ENCODE data around the gene P3H2.

Gene P3H2

DNA sequence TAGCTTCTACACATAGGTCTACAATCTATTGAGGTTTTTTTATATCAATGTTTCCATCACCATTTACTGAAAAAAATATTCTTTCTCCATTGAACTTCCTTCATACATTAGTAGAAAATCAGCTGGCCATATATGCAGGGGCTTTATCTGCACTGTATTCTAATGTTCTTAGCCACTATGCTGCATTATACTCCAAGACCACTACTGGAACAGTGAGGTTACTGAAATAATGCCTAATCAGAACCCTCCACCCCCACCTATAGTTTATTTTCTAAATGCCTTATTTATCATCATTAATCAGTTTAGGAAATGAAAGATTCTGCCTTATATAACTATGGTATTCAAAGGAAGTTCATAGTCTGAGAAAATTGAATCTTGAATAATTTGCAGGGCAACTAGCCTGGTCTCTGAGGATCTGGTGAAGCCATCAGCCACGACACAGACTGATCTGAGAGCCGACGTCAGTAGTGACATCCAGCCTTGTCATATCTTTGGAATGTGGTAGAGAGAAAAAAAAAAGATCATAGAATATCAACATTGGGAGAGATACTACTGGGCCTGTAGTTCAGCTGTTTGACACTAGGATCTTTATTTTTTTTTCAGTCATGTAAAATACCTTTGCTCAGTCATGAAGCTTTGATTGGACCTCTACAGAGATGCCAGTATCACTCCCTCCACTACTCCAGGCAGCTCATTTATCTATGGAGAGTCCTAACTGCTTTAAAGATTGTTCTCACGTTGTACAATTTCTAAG lies 66.6 kb downstream of the P3H2 start:
- no peak for DNase-seq (ENCODE audit: low spot score)

DNA sequence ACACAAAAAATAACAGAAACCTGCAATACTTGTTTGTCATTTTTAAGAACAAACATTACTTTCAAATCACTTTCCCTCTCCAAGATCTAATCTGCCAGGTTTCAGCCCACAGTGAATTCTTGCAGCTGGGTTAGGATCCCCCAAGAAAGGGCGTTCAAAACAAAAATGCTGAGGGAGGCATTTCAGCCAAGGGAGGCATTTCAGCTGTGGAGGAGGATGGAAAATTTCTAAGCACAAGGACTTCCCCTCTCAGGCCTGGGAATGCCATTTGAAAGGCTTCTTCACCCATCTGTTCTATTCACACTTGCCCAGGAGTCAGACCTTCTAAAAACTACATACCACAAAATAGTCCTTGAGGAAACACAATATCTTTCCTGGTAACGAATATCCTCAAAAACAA lies 69.1 kb downstream of the P3H2 start:
- DNase-seq (ENCODE audit: low spot score) = no peak

DNA sequence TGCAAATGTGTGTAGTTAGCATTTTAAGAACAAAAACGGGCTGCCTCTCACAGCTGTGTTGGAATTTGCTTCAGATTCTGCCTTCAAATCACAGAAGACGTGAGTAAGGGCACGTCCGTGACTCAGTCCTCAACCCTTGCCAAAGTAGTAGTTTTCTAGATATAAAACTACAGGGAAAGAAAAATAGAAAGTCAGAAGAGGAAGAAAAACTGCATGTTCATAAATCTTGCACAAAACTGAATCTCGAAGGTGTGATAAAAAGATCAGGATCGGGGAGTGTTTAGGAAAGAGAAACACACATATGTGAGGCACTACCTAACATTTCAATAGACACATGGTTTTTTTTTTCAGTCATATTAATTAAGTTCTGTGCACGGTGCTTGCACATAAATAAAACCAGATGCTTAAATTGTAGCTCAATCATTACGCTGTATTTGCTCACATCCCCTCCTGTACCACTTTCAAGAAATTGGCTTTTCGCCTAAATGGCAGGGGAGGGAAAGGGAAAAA lies 71.7 kb downstream of the P3H2 start:
- no peak for DNase-seq (ENCODE audit: low spot score)

DNA sequence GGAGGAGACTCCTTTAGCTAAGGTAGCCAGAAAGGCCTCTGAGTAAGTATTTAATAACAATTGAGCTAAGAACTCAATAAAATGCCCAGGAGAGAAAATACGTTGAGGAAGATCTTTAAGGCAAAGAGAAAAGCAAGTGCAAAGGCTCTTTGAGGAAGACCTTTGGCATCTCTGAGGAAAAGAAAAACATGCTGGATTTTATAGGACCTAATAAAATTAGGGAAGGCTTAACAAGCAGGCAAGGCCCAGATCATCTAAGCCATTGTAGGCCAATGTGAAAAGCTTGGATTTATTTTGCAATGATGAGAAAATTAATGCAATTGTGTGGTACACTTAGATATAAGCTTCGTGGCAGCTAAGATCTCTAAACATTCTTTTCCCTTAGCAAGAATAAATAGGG lies 75.7 kb downstream of the P3H2 start:
- no peak for DNase-seq (ENCODE audit: low spot score)

DNA sequence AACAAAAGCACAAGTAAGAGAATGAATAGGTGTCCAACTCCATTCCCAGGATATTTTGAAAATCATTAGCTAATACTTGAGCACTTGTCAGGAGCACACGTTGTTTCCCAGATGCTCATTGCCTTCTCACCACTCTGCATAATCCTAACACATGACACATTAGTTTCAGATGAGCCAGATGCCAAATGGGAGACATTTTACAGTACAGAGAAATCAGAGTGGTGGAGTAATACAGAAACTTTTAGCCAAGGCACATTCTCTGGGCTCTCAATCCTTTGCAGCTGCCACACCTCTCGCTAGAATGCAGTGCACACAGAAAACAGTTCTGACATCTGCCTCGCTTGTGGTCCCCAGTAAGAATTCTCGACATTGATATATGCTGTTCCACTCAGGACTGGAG lies 76.6 kb downstream of the P3H2 start:
- no peak for DNase-seq (ENCODE audit: low spot score)

DNA sequence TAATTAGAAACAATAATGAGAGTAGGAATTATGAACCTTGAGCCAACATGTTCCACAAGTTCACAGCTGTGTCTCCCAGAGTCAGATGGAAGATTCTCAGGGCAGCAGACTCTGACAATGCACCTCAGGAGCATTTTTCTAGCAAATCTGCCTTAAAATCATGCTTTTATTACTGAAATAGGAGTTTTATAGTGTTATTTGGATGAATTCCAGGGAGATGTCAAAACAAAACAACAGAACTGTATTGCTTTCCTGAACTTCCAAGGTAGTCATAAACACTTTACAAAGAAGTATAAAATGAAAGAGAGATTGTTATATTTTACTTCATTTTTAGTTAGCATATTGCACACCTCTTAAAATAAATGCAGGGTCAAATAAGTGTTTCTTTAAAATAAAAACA lies 77.0 kb downstream of the P3H2 start:
- no peak for DNase-seq (ENCODE audit: low spot score)

DNA sequence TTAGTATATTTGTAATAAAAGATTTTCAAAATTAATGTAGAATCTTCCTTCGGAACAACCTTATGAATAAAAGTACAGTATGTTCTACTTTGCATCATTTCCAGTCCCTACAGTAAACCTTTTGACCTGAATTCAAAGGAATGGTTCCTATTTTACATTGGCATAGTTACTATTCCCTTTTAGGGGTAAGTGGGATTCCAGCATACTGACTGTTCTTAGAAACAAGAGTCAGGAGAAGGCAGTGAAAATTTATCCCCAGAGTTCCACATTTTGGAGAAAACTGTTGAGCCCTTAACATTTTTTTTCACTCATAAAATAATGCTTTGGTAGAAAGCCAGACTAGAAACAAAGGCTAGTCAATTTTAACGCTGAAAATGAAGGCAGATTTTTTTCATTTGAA lies 78.1 kb downstream of the P3H2 start:
- DNase-seq (ENCODE audit: low spot score) = no peak

DNA sequence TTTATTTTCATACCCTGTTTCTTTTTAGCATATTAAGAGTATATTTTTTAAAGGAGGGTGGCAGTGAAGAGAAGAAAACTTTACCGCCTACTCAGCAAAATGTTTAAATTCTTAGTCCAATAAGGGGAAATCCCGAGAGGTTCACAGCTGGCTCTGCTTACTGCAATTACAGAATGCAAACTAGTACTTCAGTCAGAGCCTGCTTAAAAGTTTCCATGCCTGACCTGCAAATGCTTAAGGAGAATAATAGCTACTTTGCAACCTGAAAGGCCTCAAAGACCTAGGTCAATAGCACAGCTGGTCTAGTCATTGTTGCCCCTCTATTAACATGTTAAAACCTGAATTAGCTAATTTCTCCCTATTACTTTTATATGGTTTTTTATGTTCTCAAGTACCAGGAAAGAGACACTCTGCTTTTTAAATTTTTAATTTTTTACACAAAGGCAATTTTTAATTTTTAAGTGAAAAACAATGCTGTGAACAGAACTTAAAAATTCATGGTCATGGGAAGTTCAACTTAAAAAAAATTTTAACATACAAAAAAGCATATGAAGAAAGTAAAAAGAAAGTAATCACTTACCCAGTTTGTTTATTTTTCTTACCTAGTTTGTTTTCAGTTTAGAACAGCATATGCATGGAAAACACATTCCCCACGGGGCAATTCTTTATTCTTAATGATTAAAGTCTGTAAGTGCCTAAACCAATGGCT lies 79.2 kb downstream of the P3H2 start:
- no peak for DNase-seq (ENCODE audit: low spot score)

DNA sequence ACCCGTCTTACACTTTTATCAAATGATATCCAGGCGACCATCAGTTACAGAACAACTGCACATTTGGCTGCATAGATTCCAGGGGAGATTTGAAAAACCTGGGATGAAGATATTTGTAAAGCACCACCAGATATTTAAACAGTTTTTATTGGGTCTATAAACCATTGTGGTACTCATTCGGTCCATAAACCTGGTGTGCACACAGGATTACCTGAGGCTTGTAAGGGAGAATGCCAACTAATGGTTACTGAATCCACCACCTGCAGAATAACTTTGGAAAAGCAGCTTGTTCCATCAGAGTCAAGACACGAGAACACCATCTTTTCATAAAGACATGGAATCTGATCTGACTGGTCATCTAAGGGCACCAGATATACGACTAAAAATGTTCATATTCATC lies 80.6 kb downstream of the P3H2 start:
- no peak for DNase-seq (ENCODE audit: low spot score)

DNA sequence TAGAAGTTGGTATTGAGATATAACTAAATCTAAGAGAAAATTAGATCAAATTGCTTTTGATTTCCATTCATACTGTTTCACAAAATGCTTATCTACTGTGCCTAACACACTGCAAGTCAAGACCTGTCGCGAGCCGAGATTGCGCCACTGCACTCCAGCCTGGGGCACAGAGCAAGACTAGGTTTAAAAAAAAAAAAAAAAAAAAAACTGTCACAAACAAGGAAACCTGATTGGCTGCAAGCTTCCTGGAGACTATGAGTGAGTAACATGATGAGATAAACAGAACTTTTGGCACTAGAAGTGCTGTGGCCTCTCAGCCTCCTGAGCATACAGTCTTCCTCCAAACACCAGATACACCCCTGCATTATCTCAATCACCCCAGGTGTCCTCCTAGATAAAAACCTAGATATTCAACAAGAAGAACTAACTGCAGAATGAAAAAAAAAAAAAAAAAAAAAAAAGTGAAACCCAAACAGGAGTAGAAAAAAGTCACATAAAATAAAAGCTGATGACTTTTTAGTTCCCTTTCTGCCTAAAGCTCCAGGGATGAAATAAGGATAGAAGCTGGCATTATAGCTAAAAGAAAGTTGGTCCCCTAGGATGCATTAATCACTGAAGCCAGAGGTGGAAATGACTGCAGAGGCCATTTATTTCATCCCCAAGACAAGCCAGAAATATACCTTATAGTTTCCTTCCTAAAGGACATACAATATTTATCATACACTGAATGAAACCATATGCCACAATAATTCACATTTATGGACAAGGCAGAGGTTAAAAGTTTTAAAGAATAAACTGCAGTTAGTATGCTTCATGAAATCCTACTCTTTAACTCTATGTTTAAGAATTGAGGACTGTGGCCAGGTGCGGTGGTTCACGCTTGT lies 82.4 kb downstream of the P3H2 start:
- no peak for DNase-seq (ENCODE audit: low spot score)

DNA sequence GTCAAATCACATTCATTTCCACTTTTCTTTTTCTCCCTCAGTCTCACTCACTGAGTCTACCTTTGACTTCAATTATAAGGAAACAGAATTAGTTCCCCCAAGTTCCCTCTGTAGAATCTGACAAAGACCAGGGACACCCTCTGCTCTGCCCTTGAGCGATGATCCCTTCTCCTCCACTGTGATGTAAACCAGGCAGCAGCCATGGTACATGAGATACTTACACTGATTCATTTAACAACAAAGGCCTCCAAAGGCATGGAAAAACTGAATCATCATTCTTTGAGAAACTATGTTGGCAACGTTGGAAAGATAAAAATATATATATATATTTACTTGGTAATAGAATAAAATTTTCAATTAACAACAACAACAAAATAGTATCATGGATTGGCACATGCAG lies 84.1 kb downstream of the P3H2 start:
- DNase-seq (ENCODE audit: low spot score) = no peak

DNA sequence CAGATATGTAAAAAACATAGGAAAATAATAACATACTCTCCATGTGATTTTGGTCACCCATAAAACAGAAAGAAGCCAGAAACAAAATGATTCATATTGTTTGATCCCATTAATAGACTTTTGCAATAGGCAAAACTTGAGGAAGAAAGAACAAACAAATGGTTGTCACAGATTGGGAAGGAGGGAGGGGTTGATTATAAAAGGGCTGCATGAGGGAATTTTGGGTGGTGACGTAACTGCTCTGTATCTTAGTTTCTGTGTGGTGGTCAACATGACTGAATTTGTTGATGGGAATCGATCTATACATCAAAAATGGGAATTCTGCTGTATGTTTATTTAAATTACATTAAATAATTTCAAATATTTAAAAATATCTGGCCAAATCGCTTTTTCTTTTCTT lies 86.3 kb downstream of the P3H2 start:
- no peak for DNase-seq (ENCODE audit: low spot score)

DNA sequence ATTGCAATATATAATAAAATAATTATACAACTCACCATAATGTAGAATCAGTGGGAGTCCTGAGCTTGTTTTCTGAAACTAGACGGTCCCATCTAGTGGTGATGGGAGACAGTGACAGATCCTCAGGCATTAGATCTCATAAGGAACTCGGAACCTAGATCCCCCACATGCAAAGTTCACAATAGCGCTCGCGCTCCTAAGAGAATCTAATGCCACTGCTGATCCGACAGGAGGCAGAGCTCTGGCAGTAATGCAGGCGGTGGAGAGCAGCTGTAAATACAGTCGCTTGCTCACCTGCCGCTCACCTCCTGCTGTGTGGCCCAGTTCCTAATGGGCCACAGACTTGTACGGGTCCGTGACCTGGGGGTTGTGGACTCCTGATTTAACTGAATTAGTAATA lies 87.8 kb downstream of the P3H2 start:
- peak; percentile 54 for DNase-seq (ENCODE audit: low spot score)

DNA sequence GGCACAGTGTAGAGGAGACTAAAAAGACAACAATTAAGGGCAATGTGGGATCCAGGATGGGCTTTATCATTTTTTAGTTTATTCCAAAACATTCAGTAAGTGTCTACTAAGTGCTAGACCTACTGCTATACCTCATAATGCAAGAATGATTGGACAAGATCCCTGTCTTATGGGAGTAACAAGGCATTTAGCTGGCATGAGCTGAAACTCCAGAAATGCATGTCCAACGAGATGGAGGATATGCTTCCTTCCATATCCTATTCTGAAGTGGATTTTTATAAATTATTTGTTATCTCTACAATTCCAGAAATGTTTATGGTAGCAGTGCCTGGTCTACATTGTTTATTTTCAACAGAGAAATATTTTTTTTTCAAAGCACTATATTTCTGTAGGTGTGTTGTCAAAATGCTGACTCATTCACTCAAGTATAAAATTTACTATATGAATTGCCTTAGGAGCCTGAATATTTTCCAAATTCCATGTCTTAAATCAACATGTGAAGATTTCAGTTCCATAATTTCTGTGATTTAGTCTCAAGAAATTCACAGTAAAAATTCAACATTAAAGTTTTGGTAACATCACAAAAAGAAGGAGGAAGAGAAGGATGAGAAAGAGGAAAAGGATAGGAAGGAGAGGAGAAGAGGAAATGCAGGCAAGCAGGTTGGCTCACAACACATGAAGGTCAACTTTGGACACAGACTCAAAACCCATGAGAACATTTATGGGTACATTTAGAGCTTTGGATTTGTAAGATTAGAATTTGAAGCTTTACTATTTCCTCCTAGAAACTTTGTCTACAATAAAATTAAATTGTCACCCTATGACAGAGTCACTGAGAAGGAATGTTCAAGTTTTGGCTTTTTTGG lies 88.6 kb downstream of the P3H2 start:
- no peak for DNase-seq (ENCODE audit: low spot score)

DNA sequence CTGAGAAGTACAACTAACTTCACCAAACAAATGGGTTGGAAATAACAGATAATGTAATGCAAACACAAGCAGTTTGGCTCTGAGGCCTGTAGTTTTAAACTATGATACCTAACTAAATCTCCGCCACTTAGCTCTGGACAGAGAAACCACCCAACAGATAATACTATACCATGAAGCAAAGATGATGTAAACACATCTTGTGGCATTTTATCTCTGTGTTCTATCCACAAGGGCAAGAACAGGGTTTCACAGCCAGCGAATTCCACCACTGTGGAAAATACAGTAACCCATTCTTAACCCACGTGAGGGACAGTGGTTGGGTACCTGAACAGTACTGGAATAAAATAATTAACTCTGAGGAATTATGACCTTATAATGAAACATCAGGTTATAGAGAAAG lies 93.6 kb downstream of the P3H2 start:
- no peak for DNase-seq (ENCODE audit: low spot score)

DNA sequence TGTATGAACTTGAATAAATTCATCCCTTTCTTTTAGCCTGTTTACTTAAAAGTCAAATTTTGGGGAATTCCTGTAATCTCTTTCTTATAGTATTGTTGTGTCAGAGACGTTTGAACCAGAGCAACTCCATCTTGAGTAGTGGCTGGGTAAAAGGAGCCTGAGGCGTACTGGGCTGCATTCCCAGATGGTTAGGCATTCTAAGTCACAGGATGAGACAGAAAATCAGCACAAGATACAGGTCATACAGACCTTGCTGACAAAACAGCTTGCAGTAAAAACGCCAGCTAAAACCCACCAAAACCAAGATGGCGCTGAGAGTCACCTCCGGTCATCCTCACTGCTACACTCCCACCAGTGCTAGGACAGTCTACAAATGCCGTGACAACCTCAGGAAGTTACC lies 94.5 kb downstream of the P3H2 start:
- DNase-seq (ENCODE audit: low spot score) = no peak

DNA sequence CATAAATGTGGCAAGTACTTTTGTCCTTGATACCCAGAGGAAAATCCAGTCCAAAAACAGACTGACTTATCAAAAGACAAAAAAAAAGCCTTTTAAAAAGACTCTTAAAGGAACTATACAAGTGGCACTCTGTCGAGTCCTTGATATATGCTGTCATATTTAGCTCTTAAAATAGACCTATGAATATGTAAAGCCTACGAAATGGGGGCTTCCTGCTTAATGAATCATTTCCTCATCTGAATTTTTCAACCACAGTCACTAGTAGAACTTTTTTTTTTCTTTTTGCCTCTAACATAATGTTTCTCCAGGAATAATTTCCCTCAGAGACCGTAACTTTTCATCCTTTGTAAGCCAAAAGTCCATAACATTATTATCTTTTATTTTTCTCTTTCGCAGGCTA lies 95.8 kb downstream of the P3H2 start:
- DNase-seq (ENCODE audit: low spot score) = no peak

DNA sequence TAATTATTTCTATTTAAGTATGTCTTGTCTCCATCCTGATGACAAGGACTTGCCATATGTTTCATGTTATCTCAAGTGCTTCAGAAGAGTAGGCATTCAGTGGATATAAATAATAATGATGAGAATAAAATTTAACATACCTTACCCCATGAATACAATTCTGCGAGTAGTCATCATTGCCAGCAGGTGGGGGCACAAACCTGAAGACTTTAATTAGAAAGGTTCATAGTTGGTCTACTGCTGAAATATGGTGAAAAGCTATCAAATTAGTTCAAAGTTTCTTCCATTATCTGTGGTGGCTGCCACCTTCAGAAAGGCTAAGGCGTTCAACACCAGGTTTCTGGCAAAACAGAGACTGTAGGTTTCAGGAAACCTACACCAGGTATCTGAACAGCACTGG lies 100.9 kb downstream of the P3H2 start:
- DNase-seq (ENCODE audit: low spot score) = no peak

DNA sequence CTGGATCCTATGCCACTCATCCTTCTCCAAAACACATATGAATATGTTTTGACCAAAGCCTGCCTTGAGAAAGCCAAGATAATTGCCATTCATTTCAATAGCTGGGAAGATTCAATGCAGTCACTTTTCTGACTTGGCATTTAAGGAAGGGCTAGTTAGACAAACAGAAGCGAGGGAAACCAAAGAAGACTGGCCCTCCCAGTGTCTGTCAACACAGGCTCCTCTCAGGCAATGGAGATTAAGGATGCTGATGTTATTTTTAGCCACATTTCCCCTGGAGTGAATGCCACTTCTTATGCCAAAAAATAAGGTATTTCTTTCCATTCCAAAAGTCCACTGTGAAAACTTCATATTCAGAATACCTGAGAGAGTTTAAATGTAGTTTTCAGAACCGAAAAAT lies 101.7 kb downstream of the P3H2 start:
- no peak for DNase-seq (ENCODE audit: low spot score)

DNA sequence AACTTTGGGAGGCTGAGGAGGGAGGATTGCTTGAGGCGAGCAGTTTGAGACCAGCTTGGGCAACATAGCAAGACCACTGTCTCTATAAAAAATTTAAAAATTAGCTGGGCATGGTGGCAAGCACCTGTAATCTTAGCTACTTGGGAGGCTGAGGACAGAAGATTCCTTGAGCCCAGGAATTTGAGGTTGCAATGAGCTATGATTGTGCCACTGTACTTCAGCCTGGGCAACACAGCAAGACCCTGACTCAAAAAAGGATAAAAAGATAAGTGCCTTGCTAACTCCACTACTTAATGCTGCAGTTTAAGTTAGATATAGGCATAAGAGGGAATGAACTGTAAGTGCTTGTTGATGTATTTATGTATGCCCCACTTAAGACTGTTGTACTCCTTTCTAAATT lies 102.2 kb downstream of the P3H2 start:
- no peak for DNase-seq (ENCODE audit: low spot score)

DNA sequence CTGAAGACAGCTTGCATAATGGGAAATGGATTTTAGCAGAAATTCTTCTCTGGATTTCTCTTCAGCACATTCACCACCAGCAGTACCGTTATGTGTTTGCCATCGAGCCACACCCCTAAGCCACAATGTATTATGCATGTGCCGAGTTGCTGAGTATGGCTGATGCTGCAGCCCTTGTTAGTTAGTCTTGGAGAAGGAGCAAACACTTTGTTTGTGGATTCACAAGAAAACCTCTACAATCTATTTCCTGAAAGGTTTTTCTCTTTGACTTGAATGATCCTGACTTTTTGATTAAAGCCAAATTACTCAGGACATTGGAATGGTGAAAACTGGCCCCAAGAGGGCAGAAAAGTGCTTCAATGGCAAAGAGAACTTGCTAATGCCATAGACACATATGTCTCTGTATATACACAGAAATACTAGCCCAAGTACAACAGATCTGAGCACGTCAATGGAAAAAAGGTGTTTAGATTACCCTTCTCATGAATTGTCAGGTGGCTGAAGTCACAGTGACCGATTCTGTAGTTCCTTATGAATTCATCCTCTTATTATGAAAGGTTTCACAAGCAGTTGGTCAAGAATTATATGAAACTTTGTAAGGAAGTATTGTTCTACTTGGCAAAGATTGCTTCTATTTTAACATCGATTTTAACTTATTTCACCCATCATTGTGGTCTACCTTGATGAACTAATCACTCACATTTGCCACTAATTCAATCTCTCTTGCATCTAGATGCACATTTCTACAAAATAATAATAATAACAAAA lies 103.0 kb downstream of the P3H2 start:
- no peak for DNase-seq (ENCODE audit: low spot score)
